GM12878 (cell line): ENCODE data around the gene SHC4. TPM values are rescaled to one million over a fixed set of nuclear protein-coding genes. Genes with fewer than 3 reads are reported as not detected.

Experiments used
- ATAC-seq: fragments of 200-7000 bp; cut with Tn5 transposase; 3 replicates; pipeline ENCODE4 v1.9.1; 2020; ENCODE audit warnings: mild to moderate bottlenecking, moderate library complexity
- BruUV-seq: library from RNA; stranded (reverse); fragments of 400-500 nt; replicated peaks from 2 replicates; lab custom pipeline; 2021; lab: Mats Ljungman, UMichigan
- CTCF ChIA-PET: fragments of 300-600 bp; sonication (Branson Sonifier 250); formaldehyde crosslinking; extraction: SDS; loops from one replicate; lab custom pipeline; 2021; ENCODE audit warnings: inconsistent platforms; lab: Yijun Ruan, JAX
- POLR2A ChIA-PET: fragments of 350-600 bp; formaldehyde crosslinking; extraction: SDS; loops from one replicate; lab custom pipeline; 2021; ENCODE audit warnings: inconsistent platforms; lab: Charles Lee
- RAD21 ChIA-PET: fragments of 300-600 bp; sonication (Branson Sonifier 250); formaldehyde crosslinking; loops from one replicate; lab custom pipeline; 2023; ENCODE audit warnings: antibody characterized with exemption; ENCODE audit not compliant: unreplicated experiment; lab: Charles Lee
- SMC1A ChIA-PET: fragments of 300-600 bp; sonication (Branson Sonifier 250); formaldehyde crosslinking; loops from one replicate; lab custom pipeline; 2023; ENCODE audit not compliant: unreplicated experiment, uncharacterized antibody; lab: Charles Lee
- DNase-seq: peaks from one replicate; pipeline ENCODE4 v3.0.0-alpha.2; 2011; ENCODE audit warnings: low read depth, low spot score
- FAIRE-seq: peaks from 3 replicates; lab custom pipeline; 2011; peaks lifted over from hg19 to GRCh38; lab: Jason Lieb, UNC
- H2AFZ ChIP-seq: 2 replicates; pipeline ENCODE4 v1.6.0; 2011; ENCODE audit warnings: low read depth, low read length, control low read depth; ENCODE audit not compliant: control insufficient read depth
- H3K27ac ChIP-seq: 2 replicates; pipeline ENCODE4 v1.5.1; 2011; ENCODE audit warnings: control low read depth; ENCODE audit not compliant: control insufficient read depth, insufficient read depth
- H3K27me3 ChIP-seq, 2 experiments: replicated peaks in 1 of 2; 2 replicates each; pipeline versions ENCODE4 v1.6.0 to v1.6.1; 2011; ENCODE audit warnings: low read length in 1 of 2; ENCODE audit not compliant: control insufficient read depth in 2 of 2, insufficient read depth in 2 of 2
- H3K36me3 ChIP-seq, 2 experiments: 2 replicates each; pipeline ENCODE4 v1.5.1; 2011; ENCODE audit warnings: low read length in 1 of 2; ENCODE audit not compliant: control insufficient read depth in 2 of 2, insufficient read depth in 2 of 2
- H3K4me1 ChIP-seq: 2 replicates; pipeline ENCODE4 v1.6.1; 2011; ENCODE audit warnings: mild to moderate bottlenecking, low read length, moderate library complexity, mixed read lengths; ENCODE audit not compliant: control insufficient read depth, insufficient read depth
- H3K4me2 ChIP-seq: 2 replicates; pipeline ENCODE4 v1.6.0; 2011; ENCODE audit warnings: control low read depth; ENCODE audit not compliant: control insufficient read depth, insufficient read depth
- H3K4me3 ChIP-seq: fragments of 200-600 bp; sonication (generic); 2 replicates; pipeline ENCODE4 v1.5.1; 2016
- H3K79me2 ChIP-seq: 2 replicates; pipeline ENCODE4 v1.6.0; 2011; ENCODE audit warnings: low read length; ENCODE audit not compliant: control insufficient read depth, insufficient read depth
- H3K9ac ChIP-seq: 2 replicates; pipeline ENCODE4 v1.8.0; 2011; ENCODE audit warnings: low read length, control low read depth, mixed read lengths; ENCODE audit not compliant: control insufficient read depth, insufficient read depth
- H3K9me3 ChIP-seq: replicated peaks from 3 replicates; pipeline ENCODE4 v1.5.1; 2011; ENCODE audit warnings: mild to moderate bottlenecking, low read length; ENCODE audit not compliant: control insufficient read depth, insufficient read depth
- H4K20me1 ChIP-seq: 2 replicates; pipeline ENCODE4 v1.6.0; 2011; ENCODE audit not compliant: control insufficient read depth, insufficient read depth
- BCL11A ChIP-seq: IDR thresholded peaks from 2 replicates; pipeline ENCODE4 v1.6.1; 2011; ENCODE audit warnings: low read depth, low read length
- CBFB ChIP-seq: IDR thresholded peaks from 2 replicates; pipeline ENCODE4 v1.6.1; 2016; ENCODE audit warnings: antibody characterized with exemption, low read depth
- ETV6 ChIP-seq, 2 experiments: fragments of 450-650 bp in 1 of 2; IDR thresholded peaks in 1 of 2; conservative IDR thresholded peaks in 1 of 2; 2 replicates each; pipeline ENCODE4 v1.6.1; 2014; ENCODE audit warnings: antibody characterized with exemption in 1 of 2, borderline replicate concordance in 1 of 2, low read depth in 1 of 2, mild to moderate bottlenecking in 1 of 2, moderate library complexity in 1 of 2
- FOS ChIP-seq: IDR thresholded peaks from 3 replicates; pipeline ENCODE4 v1.6.1; 2011; ENCODE audit warnings: borderline replicate concordance; ENCODE audit not compliant: insufficient read length; ENCODE audit errors: extremely low read depth
- MAX ChIP-seq: IDR thresholded peaks from 2 replicates; pipeline ENCODE4 v1.6.1; 2012; ENCODE audit warnings: low read depth, low read length, improper control_type of control experiment
- POLR2AphosphoS2 ChIP-seq: IDR thresholded peaks from 2 replicates; pipeline ENCODE4 v1.6.1; 2011; ENCODE audit warnings: low read depth, mild to moderate bottlenecking, low read length, improper control_type of control experiment, moderate library complexity
- SIN3A ChIP-seq: IDR thresholded peaks from 2 replicates; pipeline ENCODE4 v1.6.1; 2012; ENCODE audit warnings: low read depth, low read length, improper control_type of control experiment
- ZNF207 ChIP-seq: fragments of 450-650 bp; IDR thresholded peaks from 2 replicates; pipeline ENCODE4 v1.6.1; 2014; ENCODE audit warnings: antibody characterized with exemption, mild to moderate bottlenecking, borderline replicate concordance
- WGBS: methylation state at CpG from one replicate; pipeline ENCODE4 v1.1.6; 2016; ENCODE audit warnings: low lambda C conversion rate; ENCODE audit not compliant: insufficient replicate concordance, insufficient coverage; ENCODE audit errors: missing lambda C conversion rate; 5-methylcytosine and 5-hydroxymethylcytosine counted together
- in situ Hi-C: fragments of 300-500 bp; cut with MboI; formaldehyde crosslinking; loops from 9 replicates; pipeline ENCODE4 v1.14.3; 2018; ENCODE audit warnings: mixed read lengths
- intact Hi-C: fragments of 100-400 bp; cut with micrococcal nuclease; formaldehyde crosslinking; loops from one replicate; pipeline ENCODE4 v1.14.2; 2022; ENCODE audit not compliant: unreplicated experiment
- polyA plus RNA-seq, 11 experiments: library from polyadenylated mRNA; depleted of rRNA in 4 of 11; unstranded in 6 of 11; stranded (reverse) in 5 of 11; fragments of >200 nt; fragmentation: Nextera tagmentation in 4 of 11; fragmentation: Illumina TruSeq in 1 of 11; extraction: Ambion mirVana in 4 of 11; extraction: Trizol in 1 of 11; gene quantifications; 1 replicate in 1 of 11; 2 replicates in 10 of 11; pipeline versions ENCODE4 v1.2.1 to v1.2.3, GENCODE V29; 2011 to 2016; ENCODE audit warnings: inconsistent platforms in 2 of 11, missing spikeins in 2 of 11, low read depth in 1 of 11
- total RNA-seq, 4 experiments: library from RNA; depleted of rRNA in 3 of 4; stranded (reverse); fragments of >200 nt in 3 of 4; fragmentation: Illumina TruSeq in 1 of 4; extraction: Trizol in 1 of 4; gene quantifications; 2 replicates each; pipeline versions ENCODE4 v1.2.1 to v1.2.3, GENCODE V29; 2013 to 2021

The SHC4 gene
- total and polyA plus RNA-seq, 10 of the 15 experiments (the other 5 are each of a cell fraction or from before 2014, with no cell fraction given) = 0.04 to 0.87 (median 0.14) TPM

GRCh38 chr15:48945386-48945785 is 18.3 kb downstream of the SHC4 start (continued):
- no peak for TF ChIP-seq POLR2AphosphoS2

- ChIA-PET CTCF (interaction anchor here (1.1 to 1.5 kb wide), 2 partner anchors 23 to 34 kb away, joined by 4 to 8 read pairs; partner anchors contain the start of gene SHC4), RAD21 (interaction anchor here (1.1 to 1.4 kb wide), 2 partner anchors 24 to 34 kb away, joined by 4 to 12 read pairs; no protein-coding TSS in a partner anchor), POLR2A (interaction anchor here (0.9 kb wide), 1 partner anchor 64 kb away, joined by 3 read pairs; the partner anchor contains the start of gene EID1), SMC1A (interaction anchor here (0.8 to 2.9 kb wide), 8 partner anchors 18 to 79 kb away, joined by 3 to 40 read pairs (median 5); partner anchors contain the start of gene SHC4)
- Histone ChIP-seq H3K4me2 (no peak overlapping the region), H3K27ac (no peak overlapping the region), H3K4me3 (no peak overlapping the region), H2AFZ (no peak overlapping the region), H3K9me3 (no peaks in the 10 kb centered on the region), H3K79me2 (no peaks in the 10 kb centered on the region), H4K20me1 (no peaks in the 10 kb centered on the region), H3K4me1 (peaks cover 3% of the 10 kb centered on the region; the same call in 1 of the 2 replicates), H3K36me3 (no peaks in the 10 kb centered on the region), H3K27me3 (no peaks in the 10 kb centered on the region), H3K9ac (no peak overlapping the region)
- in situ Hi-C loops = no loop called here
- DNase-seq (no peak), ATAC-seq (no peak), FAIRE-seq (no peak)
- TF ChIP-seq FOS (no peak), ETV6 (conservative IDR thresholded peaks at IDR 0.05 in 1 of 2, IDR thresholded peaks at IDR 0.05 in 1 of 2; ENCODE audit: borderline replicate concordance in 1 of 2, low read depth in 1 of 2) (no peak), SIN3A (no peak), BCL11A (no peak), MAX (no peak), CBFB (no peak), ZNF207 (no peak)
- intact Hi-C loops = loop anchor here (2.0 kb wide), 1 partner anchor 63 kb away; the partner anchor contains the start of gene EID1
- WGBS = 32% methylated on average over 5 of the region's 5 CpGs
- BruUV-seq = no TSS peak
These were observed 21.8 kb downstream of the SHC4 start for GRCh38 chr15:48941904-48942303.
